Caco-2 (cell line): ENCODE data around the gene DHRS13. TPM values are rescaled to one million over a fixed set of nuclear protein-coding genes. Genes with fewer than 3 reads are reported as not detected.
"Not testable (repeated sequence)": the region's sequence is repeated elsewhere in the genome, so short reads cannot be mapped to it uniquely, and the experiment has no call there.

Source experiments
- BruUV-seq: library from RNA; stranded (reverse); fragments of 400-500 nt; replicated peaks from 2 replicates; lab custom pipeline; 2021; lab: Mats Ljungman, UMichigan
- CTCF ChIA-PET: fragments of 300-600 bp; sonication (Branson Sonifier 250); formaldehyde crosslinking; loops from one replicate; lab custom pipeline; 2022; ENCODE audit warnings: antibody characterized with exemption; lab: Charles Lee
- POLR2A ChIA-PET: fragments of 300-600 bp; sonication (Branson Sonifier 250); formaldehyde crosslinking; loops from one replicate; lab custom pipeline; 2022; ENCODE audit warnings: antibody characterized with exemption; lab: Charles Lee
- DNase-seq, 2 experiments: peaks; one replicate each; pipeline versions ENCODE4 v3.0.0 to v3.0.0-alpha.2; 2020 to 2022
- H3K27me3 ChIP-seq: replicated peaks from 2 replicates; pipeline ENCODE4 v1.6.0; 2011; ENCODE audit warnings: low read length; ENCODE audit not compliant: control insufficient read depth, insufficient read depth
- H3K36me3 ChIP-seq: 2 replicates; pipeline ENCODE4 v1.5.1; 2011; ENCODE audit warnings: low read length; ENCODE audit not compliant: control insufficient read depth, insufficient read depth
- H3K4me1 ChIP-seq: fragments of 250-450 bp; sonication (Bioruptor Pico); 2 replicates; pipeline ENCODE4 v1.5.1; 2020; ENCODE audit warnings: mild to moderate bottlenecking
- H3K4me3 ChIP-seq: 2 replicates; pipeline ENCODE4 v1.5.1; 2011; ENCODE audit warnings: low read depth, mild to moderate bottlenecking, control low read depth, low read length
- H3K9me3 ChIP-seq: fragments of 250-450 bp; sonication (Bioruptor Pico); 2 replicates; pipeline ENCODE4 v1.5.1; 2020; ENCODE audit warnings: mild to moderate bottlenecking, moderate library complexity
- H3K27ac Mint-ChIP-seq: one replicate; pipeline ENCODE4 v1.8.0; 2022; ENCODE audit warnings: mixed read lengths; ENCODE audit not compliant: unreplicated experiment
- H3K27me3 Mint-ChIP-seq: one replicate; pipeline ENCODE4 v1.8.0; 2022; ENCODE audit warnings: mixed read lengths; ENCODE audit not compliant: insufficient read depth, unreplicated experiment
- H3K36me3 Mint-ChIP-seq: one replicate; pipeline ENCODE4 v1.8.0; 2022; ENCODE audit warnings: mild to moderate bottlenecking, mixed read lengths; ENCODE audit not compliant: insufficient read depth, unreplicated experiment
- H3K4me1 Mint-ChIP-seq: one replicate; pipeline ENCODE4 v1.8.0; 2022; ENCODE audit warnings: low read depth, mixed read lengths; ENCODE audit not compliant: unreplicated experiment
- H3K4me3 Mint-ChIP-seq: one replicate; pipeline ENCODE4 v1.8.0; 2022; ENCODE audit warnings: mild to moderate bottlenecking, moderate library complexity, mixed read lengths; ENCODE audit not compliant: unreplicated experiment
- H3K9me3 Mint-ChIP-seq: one replicate; pipeline ENCODE4 v1.8.0; 2022; ENCODE audit warnings: mixed read lengths; ENCODE audit not compliant: unreplicated experiment
- intact Hi-C: fragments of 100-400 bp; cut with micrococcal nuclease; formaldehyde crosslinking; loops from one replicate; pipeline ENCODE4 v1.10.0; 2022; ENCODE audit not compliant: unreplicated experiment
- total RNA-seq: library from RNA; stranded (reverse); gene quantifications from 2 replicates; pipeline ENCODE4 v1.2.3, GENCODE V29; 2022
- TF ChIP-seq, protein P1 (sequence below), 2 experiments: fragments of 200-600 bp in 1 of 2; IDR thresholded peaks; 1 replicate in 1 of 2; 2 replicates in 1 of 2; pipeline versions ENCODE4 v1.5.1 to v1.8.0; 2011 to 2022; ENCODE audit warnings: antibody characterized with exemption in 1 of 2, control low read depth in 1 of 2, inconsistent platforms in 1 of 2, low read depth in 1 of 2, low read length in 1 of 2, mild to moderate bottlenecking in 1 of 2, moderate library complexity in 1 of 2; ENCODE audit not compliant: insufficient read depth in 1 of 2, severe bottlenecking in 1 of 2, unreplicated experiment in 1 of 2

Gene DHRS13
- total RNA-seq, 1 experiment from 2014 or later: 38.0 TPM

DNA sequence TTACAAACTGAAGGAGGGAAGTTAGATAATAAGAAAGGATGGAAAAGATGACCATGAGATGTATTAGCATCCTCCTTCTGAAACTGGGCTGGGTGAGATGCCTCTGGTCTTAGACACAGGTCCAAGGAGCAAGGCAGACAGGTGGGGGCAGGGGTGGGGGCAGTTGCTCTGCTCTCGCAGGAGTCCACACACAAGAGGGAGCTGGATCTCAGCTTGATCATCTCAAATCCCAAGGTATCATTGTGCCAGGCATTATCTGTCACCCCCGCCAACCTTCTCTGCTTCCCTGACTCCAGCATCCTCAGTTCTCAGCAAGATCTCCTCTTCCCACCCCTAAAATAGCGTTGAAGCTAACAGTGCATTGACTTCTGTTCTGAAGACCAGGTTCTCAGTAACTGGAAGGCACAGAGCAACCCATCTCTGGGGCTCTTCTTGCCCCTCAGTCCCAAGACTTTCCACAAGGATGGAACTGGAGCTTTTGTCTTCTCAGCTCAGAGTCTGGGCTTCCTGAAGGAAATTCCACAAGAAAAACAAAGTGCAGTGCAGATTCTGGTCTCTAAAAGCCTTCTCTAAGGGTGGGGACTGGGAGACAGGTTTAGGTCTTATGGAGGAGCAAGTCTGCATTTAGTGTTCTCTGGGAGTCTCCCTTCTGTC, 7.0 kb downstream of the DHRS13 start:
- TF ChIP-seq, protein P1, sequence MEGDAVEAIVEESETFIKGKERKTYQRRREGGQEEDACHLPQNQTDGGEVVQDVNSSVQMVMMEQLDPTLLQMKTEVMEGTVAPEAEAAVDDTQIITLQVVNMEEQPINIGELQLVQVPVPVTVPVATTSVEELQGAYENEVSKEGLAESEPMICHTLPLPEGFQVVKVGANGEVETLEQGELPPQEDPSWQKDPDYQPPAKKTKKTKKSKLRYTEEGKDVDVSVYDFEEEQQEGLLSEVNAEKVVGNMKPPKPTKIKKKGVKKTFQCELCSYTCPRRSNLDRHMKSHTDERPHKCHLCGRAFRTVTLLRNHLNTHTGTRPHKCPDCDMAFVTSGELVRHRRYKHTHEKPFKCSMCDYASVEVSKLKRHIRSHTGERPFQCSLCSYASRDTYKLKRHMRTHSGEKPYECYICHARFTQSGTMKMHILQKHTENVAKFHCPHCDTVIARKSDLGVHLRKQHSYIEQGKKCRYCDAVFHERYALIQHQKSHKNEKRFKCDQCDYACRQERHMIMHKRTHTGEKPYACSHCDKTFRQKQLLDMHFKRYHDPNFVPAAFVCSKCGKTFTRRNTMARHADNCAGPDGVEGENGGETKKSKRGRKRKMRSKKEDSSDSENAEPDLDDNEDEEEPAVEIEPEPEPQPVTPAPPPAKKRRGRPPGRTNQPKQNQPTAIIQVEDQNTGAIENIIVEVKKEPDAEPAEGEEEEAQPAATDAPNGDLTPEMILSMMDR (IDR thresholded peaks at IDR 0.05; ENCODE audit: insufficient read depth in 1 of 2, low read depth in 1 of 2, low read length in 1 of 2, severe bottlenecking in 1 of 2, unreplicated experiment in 1 of 2): no peak
- Mint-ChIP-seq H3K4me1 (peaks cover 11% of the 10 kb centered on the region), H3K36me3 (peaks cover 52% of the 10 kb centered on the region), H3K9me3 (no peaks in the 10 kb centered on the region), H3K27ac (peak overlapping the region; percentile 80), H3K27me3 (no peaks in the 10 kb centered on the region), H3K4me3 (peak overlapping the region; percentile 89)
- ChIA-PET POLR2A (interaction anchor here (1.8 kb wide), 1 partner anchor 56 kb away, joined by 6 read pairs; the partner anchor contains the start of gene PHF12), CTCF (interaction anchor here (0.6 to 1.2 kb wide), 3 partner anchors 31 to 168 kb away, joined by 3 to 4 read pairs (median 3); no protein-coding TSS in a partner anchor)
- peak overlapping the region; percentile 86 for H3K4me3 ChIP-seq
- no peaks in the 10 kb centered on the region for H3K27me3 ChIP-seq
- intact Hi-C loops: no loop called here
- no TSS peak for BruUV-seq
- peaks cover 14% of the 10 kb centered on the region for H3K4me1 ChIP-seq
- no peaks in the 10 kb centered on the region for H3K9me3 ChIP-seq
- peaks cover 1% of the 10 kb centered on the region; the same call in 1 of the 2 replicates for H3K36me3 ChIP-seq
- DNase-seq: no peak

DNA sequence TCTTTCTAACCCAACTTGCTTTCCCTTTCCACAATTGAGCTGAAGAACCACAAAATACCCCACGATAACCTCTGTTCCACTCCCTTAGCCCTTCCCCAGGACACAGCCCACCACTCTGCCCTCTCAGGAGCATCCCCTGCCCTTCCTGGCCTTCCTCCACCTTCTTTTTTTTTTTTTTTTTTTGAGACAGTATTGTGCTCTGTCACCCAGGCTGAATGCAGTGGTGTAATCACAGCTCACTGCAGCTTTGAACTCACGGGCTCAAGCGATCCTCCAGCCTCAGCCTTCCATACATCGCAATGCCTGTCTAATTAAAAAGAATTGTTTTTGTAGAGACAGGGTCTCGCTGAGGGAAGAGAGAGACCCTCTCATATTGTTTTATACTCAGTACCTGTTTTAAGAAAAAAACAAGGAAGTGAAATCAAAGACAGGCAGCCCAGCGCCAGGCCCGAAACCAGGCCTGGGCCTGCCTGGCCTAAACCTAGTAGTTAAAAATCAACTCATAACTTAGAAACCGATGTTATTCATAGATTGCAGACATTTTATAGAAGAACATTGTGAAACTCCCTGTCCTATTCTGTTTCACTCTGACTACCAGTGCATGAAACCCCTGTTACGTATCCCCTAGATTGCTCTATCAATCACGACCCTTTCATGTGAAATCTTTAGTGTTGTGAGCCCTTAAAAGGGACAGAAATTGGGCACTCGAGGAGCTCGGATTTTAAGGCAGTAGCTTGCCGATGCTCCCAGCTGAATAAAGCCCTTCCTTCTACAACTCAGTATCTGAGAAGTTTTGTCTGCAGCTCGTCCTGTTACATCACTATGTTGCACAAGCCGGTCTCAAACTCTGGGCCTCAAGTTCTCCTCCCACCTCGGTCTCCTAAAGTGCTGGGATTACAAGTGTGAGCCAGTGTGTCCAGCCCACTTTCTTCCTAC, 9.4 kb downstream of the DHRS13 start:
- POLR2A ChIA-PET, H3K9me3 Mint-ChIP-seq, DNase-seq, H3K36me3 ChIP-seq, H3K27me3 ChIP-seq, H3K27me3 Mint-ChIP-seq, H3K9me3 ChIP-seq, H3K27ac Mint-ChIP-seq, intact Hi-C loops, H3K4me3 ChIP-seq, BruUV-seq, H3K4me3 Mint-ChIP-seq: not testable (repeated sequence)
- H3K4me1 Mint-ChIP-seq: peaks cover 11% of the 10 kb centered on the region
- CTCF ChIA-PET: interaction anchor here (0.7 to 1.5 kb wide), 2 partner anchors 130 to 144 kb away, joined by 3 to 5 read pairs; no protein-coding TSS in a partner anchor
- H3K36me3 Mint-ChIP-seq: peaks cover 53% of the 10 kb centered on the region
- H3K4me1 ChIP-seq: peaks cover 14% of the 10 kb centered on the region

DNA sequence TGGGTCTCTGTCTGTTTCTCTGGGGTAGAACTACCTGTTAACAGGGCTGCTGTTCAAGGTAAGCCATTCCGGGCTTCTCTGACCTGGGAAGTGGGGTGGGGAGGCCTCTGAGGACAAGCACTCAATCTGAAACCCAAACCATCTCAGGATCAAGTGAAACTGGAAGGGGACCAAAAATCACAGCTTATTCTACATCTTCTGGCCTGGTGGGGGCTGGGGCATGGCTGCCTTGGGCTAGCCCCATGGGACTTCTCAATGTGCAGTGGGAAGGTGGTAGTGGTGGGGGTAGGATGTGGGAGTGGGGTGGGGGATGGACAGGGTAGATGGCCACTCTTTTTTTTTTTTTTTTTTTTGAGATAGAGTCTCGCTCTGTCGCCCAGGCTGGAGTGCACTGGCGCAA, 10.9 kb downstream of the DHRS13 start:
- H3K36me3 ChIP-seq: peaks cover 1% of the 10 kb centered on the region; the same call in 1 of the 2 replicates
- H3K4me3 ChIP-seq: no peak overlapping the region
- peaks cover 9% of the 10 kb centered on the region for H3K4me1 ChIP-seq
- Mint-ChIP-seq H3K27ac (peak overlapping the region; percentile 8), H3K4me3 (no peak overlapping the region), H3K9me3 (no peaks in the 10 kb centered on the region), H3K4me1 (peaks cover 11% of the 10 kb centered on the region), H3K36me3 (peaks cover 44% of the 10 kb centered on the region), H3K27me3 (no peaks in the 10 kb centered on the region)
- no peaks in the 10 kb centered on the region for H3K27me3 ChIP-seq
- ChIA-PET CTCF (no interaction called here), POLR2A (no interaction called here)
- DNase-seq: no peak
- H3K9me3 ChIP-seq: no peaks in the 10 kb centered on the region
- no TSS peak for BruUV-seq
- TF ChIP-seq, protein P1 (IDR thresholded peaks at IDR 0.05; ENCODE audit: insufficient read depth in 1 of 2, low read depth in 1 of 2, low read length in 1 of 2, severe bottlenecking in 1 of 2, unreplicated experiment in 1 of 2): no peak
- intact Hi-C loops: no loop called here
